TTC549 (cell line): ENCODE results near the gene TEFM.
"Not testable (repeated sequence)": the region's sequence is repeated elsewhere in the genome, so short reads cannot be mapped to it uniquely, and the experiment has no call there.

Experiments
- FAIRE-seq: peaks from 2 replicates; lab custom pipeline; 2012; peaks lifted over from hg19 to GRCh38; lab: Jason Lieb, UNC

Gene TEFM

GRCh38 chr17:30921544-30922196 lies 15.6 kb upstream of the TEFM start, which contains the start of gene ADAP2:
Gene ADAP2, plus strand, starts transcription at chr17:30921945. Its CDS starts 70 bp downstream, at chr17:30922015.
- FAIRE-seq, result no peak

- FAIRE-seq, result no peak
These were observed 14.9 kb upstream of the TEFM start for GRCh38 chr17:30920683-30921543.

GRCh38 chr17:30920282-30920681 lies 14.2 kb upstream of the TEFM start:
- FAIRE-seq, result no peak

- FAIRE-seq, result no peak
These were observed 11.0 kb upstream of the TEFM start for GRCh38 chr17:30917050-30917449.

GRCh38 chr17:30915833-30916611 lies 10.0 kb upstream of the TEFM start:
- no peak for FAIRE-seq

- no peak for FAIRE-seq
These were observed 7.9 kb upstream of the TEFM start for GRCh38 chr17:30913955-30914354.

- FAIRE-seq, result not testable (repeated sequence)
These were observed 4.1 kb upstream of the TEFM start for GRCh38 chr17:30910151-30910550.

GRCh38 chr17:30908717-30909420 lies 2.8 kb upstream of the TEFM start:
- FAIRE-seq, result no peak

GRCh38 chr17:30905742-30906100 lies 317 bp downstream of the TEFM start:
- no peak for FAIRE-seq

- FAIRE-seq, result no peak
These were observed 8.7 kb downstream of the TEFM start for GRCh38 chr17:30897311-30897710.

GRCh38 chr17:30894236-30894635 lies 11.8 kb downstream of the TEFM start:
- no peak for FAIRE-seq

- FAIRE-seq, result no peak
These were observed 19.9 kb downstream of the TEFM start for GRCh38 chr17:30886187-30886586.

- FAIRE-seq, result no peak
These were observed 37.0 kb downstream of the TEFM start for GRCh38 chr17:30869005-30869404.

GRCh38 chr17:30864636-30865035 lies 41.4 kb downstream of the TEFM start:
- FAIRE-seq, result no peak

GRCh38 chr17:30858556-30859250 lies 47.3 kb downstream of the TEFM start:
- no peak for FAIRE-seq

GRCh38 chr17:30854146-30854545 lies 51.9 kb downstream of the TEFM start:
- FAIRE-seq, result peak; percentile 96
